Endothelial cell of umbilical vein (primary cell): Measurements from ENCODE around the gene BAMBI. TPM values are rescaled to one million over a fixed set of nuclear protein-coding genes. Genes with fewer than 3 reads are reported as not detected.

Experiments used
- BruUV-seq: library from RNA; stranded (reverse); fragments of 400-500 nt; replicated peaks from 2 replicates; lab custom pipeline; 2021; lab: Mats Ljungman, UMichigan
- CTCF ChIA-PET: fragments of 300-600, 350-600 bp; sonication (Branson Sonifier 250); formaldehyde crosslinking; loops from one replicate; lab custom pipeline; 2021; ENCODE audit warnings: antibody characterized with exemption, inconsistent platforms; lab: Charles Lee
- POLR2A ChIA-PET: fragments of 300-600, 350-600 bp; sonication (Branson Sonifier 250); formaldehyde crosslinking; loops from one replicate; lab custom pipeline; 2021; ENCODE audit warnings: antibody characterized with exemption, inconsistent platforms; lab: Charles Lee
- DNase-seq: peaks from one replicate; pipeline ENCODE4 v3.0.0-alpha.2; 2011; ENCODE audit warnings: low read depth, low spot score
- FAIRE-seq: peaks from 2 replicates; lab custom pipeline; 2011; peaks lifted over from hg19 to GRCh38; lab: Jason Lieb, UNC
- H2AFZ ChIP-seq: 2 replicates; pipeline ENCODE4 v1.6.0; 2012; ENCODE audit warnings: low read depth, low read length, control low read depth, inconsistent platforms
- H3K27ac ChIP-seq: 2 replicates; pipeline ENCODE4 v1.5.1; 2011; ENCODE audit warnings: low read depth, mild to moderate bottlenecking, control low read depth, low read length, moderate library complexity; ENCODE audit not compliant: insufficient read depth
- H3K27me3 ChIP-seq, 2 experiments: 2 replicates each; pipeline versions ENCODE4 v1.6.0 to v1.6.1; 2011; ENCODE audit warnings: low read length in 2 of 2, mixed read lengths in 1 of 2; ENCODE audit not compliant: control insufficient read depth in 2 of 2, insufficient read depth in 2 of 2
- H3K36me3 ChIP-seq, 2 experiments: 2 replicates in 1 of 2; 3 replicates in 1 of 2; pipeline ENCODE4 v1.5.1; 2011; ENCODE audit warnings: low read length in 2 of 2, mild to moderate bottlenecking in 1 of 2, moderate library complexity in 1 of 2; ENCODE audit not compliant: control insufficient read depth in 2 of 2, insufficient read depth in 2 of 2; ENCODE audit errors: extremely low read depth in 1 of 2
- H3K4me1 ChIP-seq: 3 replicates; pipeline ENCODE4 v1.5.1; 2011; ENCODE audit warnings: mild to moderate bottlenecking, low read length; ENCODE audit not compliant: control insufficient read depth, insufficient read depth; ENCODE audit errors: extremely low read depth
- H3K4me2 ChIP-seq: 2 replicates; pipeline ENCODE4 v1.6.1; 2011; ENCODE audit warnings: low read length, control low read depth, mixed read lengths; ENCODE audit not compliant: insufficient read depth
- H3K4me3 ChIP-seq, 3 experiments: fragments of 200-600 bp in 1 of 3; sonication (generic), shearing (Covaris generic) in 1 of 3; replicated peaks in 1 of 3; 2 replicates each; pipeline ENCODE4 v1.5.1; 2011 to 2016; ENCODE audit warnings: control low read depth in 3 of 3, low read length in 3 of 3, mild to moderate bottlenecking in 2 of 3, inconsistent platforms in 1 of 3, low read depth in 1 of 3, moderate library complexity in 1 of 3; ENCODE audit not compliant: insufficient read depth in 1 of 3
- H3K79me2 ChIP-seq: 2 replicates; pipeline ENCODE4 v1.6.0; 2012; ENCODE audit warnings: low read length, inconsistent platforms; ENCODE audit not compliant: control insufficient read depth, insufficient read depth
- H3K9ac ChIP-seq: replicated peaks from 2 replicates; pipeline ENCODE3; 2011; ENCODE audit warnings: low read length, control low read depth; ENCODE audit not compliant: insufficient read depth; ENCODE audit errors: extremely low read depth
- H3K9me1 ChIP-seq: replicated peaks from 3 replicates; pipeline ENCODE4 v1.6.0; 2011; ENCODE audit warnings: mild to moderate bottlenecking, low read length; ENCODE audit not compliant: control insufficient read depth, insufficient read depth; ENCODE audit errors: extremely low read depth
- H3K9me3 ChIP-seq: replicated peaks from 2 replicates; pipeline ENCODE4 v1.5.1; 2012; ENCODE audit warnings: low read length, inconsistent platforms; ENCODE audit not compliant: control insufficient read depth, insufficient read depth
- H4K20me1 ChIP-seq: replicated peaks from 2 replicates; pipeline ENCODE3; 2011; ENCODE audit warnings: mild to moderate bottlenecking, low read length; ENCODE audit not compliant: control insufficient read depth, insufficient read depth; ENCODE audit errors: extremely low read depth
- CTCF ChIP-seq, 2 donors: IDR thresholded peaks; 1 replicate in 1 of 2; 2 replicates in 1 of 2; pipeline ENCODE4 v1.5.1; 2011; ENCODE audit warnings: low read length in 2 of 2, mild to moderate bottlenecking in 2 of 2, moderate library complexity in 2 of 2, control low read depth in 1 of 2, inconsistent platforms in 1 of 2, low read depth in 1 of 2; ENCODE audit not compliant: insufficient read depth in 1 of 2; ENCODE audit errors: extremely low read depth in 1 of 2
- FOS ChIP-seq: IDR thresholded peaks from 2 replicates; pipeline ENCODE4 v1.6.1; 2011; ENCODE audit warnings: mild to moderate bottlenecking, low read length, moderate library complexity, borderline replicate concordance; ENCODE audit not compliant: insufficient read depth
- JUN ChIP-seq: IDR thresholded peaks from 2 replicates; pipeline ENCODE4 v1.6.1; 2011; ENCODE audit warnings: borderline replicate concordance, low read depth; ENCODE audit not compliant: insufficient read length, insufficient read depth
- MAX ChIP-seq: IDR thresholded peaks from 2 replicates; pipeline ENCODE4 v1.6.1; 2011; ENCODE audit not compliant: insufficient read depth, insufficient read length
- MYC ChIP-seq: IDR thresholded peaks from one replicate; pipeline ENCODE4 v1.6.1; 2011; ENCODE audit warnings: mild to moderate bottlenecking, low read depth, low read length
- dilution Hi-C: fragments of 300-500 bp; cut with MboI; formaldehyde crosslinking; loops from one replicate; pipeline ENCODE4 v1.15.0; 2019; ENCODE audit warnings: low sequenced_read_pairs; ENCODE audit not compliant: extremely low pct_ligation_motif_present
- intact Hi-C: fragments of 100-400 bp; cut with micrococcal nuclease; formaldehyde crosslinking; loops from one replicate; pipeline ENCODE4 v1.10.0; 2022
- polyA plus RNA-seq, 4 experiments: library from polyadenylated mRNA; depleted of rRNA in 3 of 4; stranded (reverse) in 3 of 4; unstranded in 1 of 4; fragments of >200 nt; gene quantifications; 2 replicates each; pipeline versions ENCODE4 v1.2.1 to v1.2.3, GENCODE V29; 2011 to 2012; ENCODE audit warnings: missing spikeins in 1 of 4
- total RNA-seq: library from RNA; stranded (reverse); gene quantifications from 2 replicates; pipeline ENCODE4 v1.2.3, GENCODE V29; 2021

Gene BAMBI
- total and polyA plus RNA-seq, 2 donors (not counting 3 experiments of a cell fraction or from before 2014, with no cell fraction given) = 3.2 to 4.3 TPM

GRCh38 chr10:28679581-28680357 lies 2.4 kb downstream of the BAMBI start:
- H4K20me1 ChIP-seq = no peaks in the 10 kb centered on the region

More at GRCh38 chr10:28679581-28680357, 2.4 kb downstream of the BAMBI start:
- H3K9me3 ChIP-seq = no peaks in the 10 kb centered on the region
- H3K4me2 ChIP-seq = peak overlapping the region; percentile 83
- peak overlapping the region; percentile 38 to 64 (median 43) for H3K4me3 ChIP-seq
- H2AFZ ChIP-seq = peak overlapping the region; percentile 86
- peaks cover 32% of the 10 kb centered on the region for H3K4me1 ChIP-seq
- DNase-seq (peak; percentile 45), FAIRE-seq (peak; percentile 78)
- peaks cover 9 to 20% of the 10 kb centered on the region in 2 experiments for H3K27me3 ChIP-seq
- peak overlapping the region; percentile 59 for H3K9ac ChIP-seq
- CTCF ChIA-PET = interaction anchor here (0.6 to 10.3 kb wide), 10 partner anchors 12 to 625 kb away, joined by 3 to 94 read pairs (median 3); no protein-coding TSS in a partner anchor
- no peak for TF ChIP-seq FOS
- no peak for TF ChIP-seq MAX
- no peak for TF ChIP-seq JUN
- TF ChIP-seq CTCF (IDR thresholded peaks at IDR 0.05; ENCODE audit: extremely low read depth in 1 of 2, insufficient read depth in 1 of 2, low read depth in 1 of 2, low read length in 2 of 2) = peak; percentile 48 to 52
- TF ChIP-seq MYC = no peak
- H3K9me1 ChIP-seq = no peaks in the 10 kb centered on the region
- POLR2A ChIA-PET = no interaction called here
- H3K36me3 ChIP-seq = no peaks in the 10 kb centered on the region
- intact Hi-C loops = loop anchor here (2.0 to 5.0 kb wide), 3 partner anchors 39 to 453 kb away; partner anchors contain the start of gene WAC
- H3K27ac ChIP-seq = no peak overlapping the region
- H3K79me2 ChIP-seq = no peaks in the 10 kb centered on the region
- BruUV-seq = no TSS peak
- dilution Hi-C loops = no loop called here
